GM18498 (cell line): ENCODE results near the gene SRPK2.
A peak's percentile ranks its signal among the peaks of the same experiment; 100 is the strongest.
"Not testable (repeated sequence)": the region's sequence is repeated elsewhere in the genome, so short reads cannot be mapped to it uniquely, and the experiment has no call there.

Source experiments
- ATAC-seq: cut with Tn5 transposase; IDR thresholded peaks from one replicate; pipeline ENCODE4 v1.9.1; 2021; ENCODE audit warnings: mild to moderate bottlenecking, moderate library complexity; ENCODE audit not compliant: unreplicated experiment

Gene SRPK2

DNA sequence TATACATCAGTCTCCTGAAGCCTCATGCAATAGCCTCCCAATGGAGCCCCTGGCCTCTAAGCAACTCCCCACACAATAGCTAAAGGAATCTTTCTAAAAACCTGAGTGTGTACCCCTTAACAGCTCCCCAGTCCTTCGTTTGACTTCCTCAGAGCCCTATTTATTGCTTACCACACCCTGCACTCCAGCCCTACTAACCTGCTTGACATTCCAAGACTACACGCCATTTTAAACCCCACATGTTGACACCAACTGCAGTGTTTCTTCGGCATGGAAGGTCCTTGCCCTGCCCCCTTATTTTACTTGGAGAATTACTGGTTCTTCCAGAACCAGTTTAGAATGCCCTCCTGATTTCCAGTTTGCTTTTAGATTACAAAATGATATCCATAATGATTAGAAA, 10.8 kb downstream of the SRPK2 start:
- ATAC-seq = no peak

GRCh38 chr7:105376908-105377533, 11.7 kb downstream of the SRPK2 start:
- ATAC-seq = no peak

DNA sequence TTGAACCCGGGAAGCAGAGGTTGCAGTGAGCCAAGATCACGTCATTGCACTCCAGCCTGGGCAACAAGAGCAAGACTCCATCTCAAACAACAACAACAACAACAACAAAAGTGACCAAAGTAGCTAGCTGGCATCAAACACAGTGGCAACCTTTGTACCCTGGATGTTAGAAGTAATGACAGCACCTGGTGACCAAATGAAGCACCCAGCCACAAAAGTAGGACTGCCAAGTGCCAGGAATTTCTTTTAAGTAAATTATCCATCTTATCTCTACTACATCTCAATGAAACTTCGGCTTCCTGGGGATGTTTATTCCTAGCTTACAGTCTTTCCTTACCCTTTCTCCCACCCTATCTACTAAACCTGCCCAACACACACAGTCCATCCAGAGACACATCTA, 18.8 kb downstream of the SRPK2 start:
- no peak for ATAC-seq

- no peak for ATAC-seq
Observed at GRCh38 chr7:105367458-105367857, 21.3 kb downstream of the SRPK2 start.

DNA sequence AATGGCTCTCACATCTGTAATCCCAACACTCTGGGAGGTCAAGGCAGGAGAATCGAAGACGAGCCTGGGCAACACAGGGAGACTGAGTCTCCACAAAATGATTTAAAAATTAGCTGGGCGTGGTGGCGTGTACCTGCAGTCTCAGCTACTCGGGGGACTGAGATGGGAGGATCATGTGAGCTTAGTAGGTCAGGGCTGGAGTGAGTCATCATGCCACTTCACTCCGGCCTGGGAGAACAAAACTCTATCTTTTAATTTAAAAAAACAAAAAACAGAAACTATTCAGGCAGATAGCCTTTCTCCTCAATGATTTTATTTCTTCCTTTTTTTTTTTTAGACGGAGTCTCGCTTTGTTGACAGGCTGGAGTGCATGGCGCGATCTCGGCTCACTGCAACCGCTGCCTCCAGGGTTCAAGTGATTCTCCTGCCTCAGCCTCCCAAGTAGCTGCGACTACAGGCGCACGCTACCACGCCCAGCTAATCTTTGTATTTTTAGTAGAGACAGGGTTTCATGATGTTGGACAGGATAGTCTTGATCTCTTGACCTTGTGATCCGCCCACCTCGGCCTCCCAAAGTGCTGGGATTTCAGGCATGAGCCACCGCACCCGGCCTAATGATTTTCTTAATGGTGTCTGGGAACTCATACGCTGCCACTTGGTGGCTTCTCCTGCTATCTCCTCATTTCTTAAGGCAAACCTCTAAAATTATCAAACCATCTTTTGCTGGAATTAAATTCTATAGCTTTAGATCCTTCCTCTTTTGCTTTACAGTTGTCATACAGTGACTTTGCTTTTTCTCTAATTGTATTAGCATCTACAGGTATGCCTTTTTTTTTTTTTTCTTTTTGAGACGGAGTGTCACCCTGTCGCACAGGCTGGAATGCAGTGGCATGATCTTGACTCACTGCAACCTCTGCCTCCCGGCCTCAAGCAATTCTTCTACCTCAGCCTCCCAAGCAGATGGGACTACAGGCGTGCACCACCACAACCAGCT, 22.9 kb downstream of the SRPK2 start:
- no peak for ATAC-seq

DNA sequence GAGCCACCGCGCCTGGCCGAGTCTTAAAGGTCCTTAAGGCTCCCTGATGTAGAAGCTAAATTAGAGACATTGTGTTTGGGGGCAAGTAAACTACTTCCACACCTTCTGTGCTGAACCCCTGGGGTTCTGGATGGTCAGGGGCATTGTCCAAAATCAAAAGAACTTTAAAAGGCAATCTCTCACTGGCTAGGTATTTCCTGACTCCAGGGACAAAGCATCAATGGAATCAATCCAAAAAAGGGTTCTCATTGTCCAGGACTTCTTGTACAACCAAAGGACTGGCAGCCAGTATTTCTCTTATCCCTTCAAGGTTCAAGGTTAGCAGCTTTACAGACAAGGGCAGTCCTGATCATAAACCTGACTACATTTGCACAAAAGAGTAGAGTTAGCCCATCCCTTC, 24.0 kb downstream of the SRPK2 start:
- no peak for ATAC-seq

- ATAC-seq = not testable (repeated sequence)
Observed at GRCh38 chr7:105363657-105364056, 25.1 kb downstream of the SRPK2 start.

DNA sequence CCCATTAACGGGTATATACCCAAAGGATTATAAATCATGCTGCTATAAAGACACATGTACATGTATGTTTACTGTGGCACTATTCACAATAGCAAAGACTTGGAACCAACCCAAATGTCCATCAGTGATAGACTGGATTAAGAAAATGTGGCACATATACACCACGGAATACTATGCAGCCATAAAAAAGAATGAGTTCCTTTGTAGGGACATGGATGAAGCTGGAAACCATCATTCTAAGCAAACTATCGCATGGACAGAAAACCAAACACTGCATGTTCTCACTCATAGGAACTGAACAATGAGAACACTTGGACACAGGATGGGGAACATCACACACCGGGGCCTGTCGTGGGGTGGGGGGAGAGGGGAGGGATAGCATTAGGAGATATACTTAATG, 26.0 kb downstream of the SRPK2 start:
- ATAC-seq = not testable (repeated sequence)

GRCh38 chr7:105361995-105362394, 26.7 kb downstream of the SRPK2 start:
- not testable (repeated sequence) for ATAC-seq

DNA sequence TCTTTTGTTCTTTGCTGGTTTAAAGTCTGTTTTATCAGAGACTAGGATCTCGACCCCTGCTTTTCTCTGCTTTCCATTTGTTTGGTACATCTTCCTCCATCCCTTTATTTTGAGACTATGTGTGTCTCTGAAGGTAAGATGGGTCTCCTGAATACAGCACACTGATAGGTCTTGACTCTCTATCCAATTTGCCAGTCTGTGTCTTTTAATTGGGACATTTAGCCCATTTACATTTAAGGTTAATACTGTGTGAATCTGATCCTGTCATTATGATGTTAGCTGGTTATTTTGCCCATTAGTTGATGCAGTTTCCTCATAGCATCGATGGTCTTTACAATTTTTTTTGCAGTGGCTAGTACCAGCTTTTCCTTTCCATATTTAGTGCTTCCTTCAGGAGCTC, 28.6 kb downstream of the SRPK2 start:
- not testable (repeated sequence) for ATAC-seq

- ATAC-seq = no peak
Observed at GRCh38 chr7:105355701-105356100, 33.0 kb downstream of the SRPK2 start.

GRCh38 chr7:105354383-105354782, 34.3 kb downstream of the SRPK2 start:
- ATAC-seq = no peak

DNA sequence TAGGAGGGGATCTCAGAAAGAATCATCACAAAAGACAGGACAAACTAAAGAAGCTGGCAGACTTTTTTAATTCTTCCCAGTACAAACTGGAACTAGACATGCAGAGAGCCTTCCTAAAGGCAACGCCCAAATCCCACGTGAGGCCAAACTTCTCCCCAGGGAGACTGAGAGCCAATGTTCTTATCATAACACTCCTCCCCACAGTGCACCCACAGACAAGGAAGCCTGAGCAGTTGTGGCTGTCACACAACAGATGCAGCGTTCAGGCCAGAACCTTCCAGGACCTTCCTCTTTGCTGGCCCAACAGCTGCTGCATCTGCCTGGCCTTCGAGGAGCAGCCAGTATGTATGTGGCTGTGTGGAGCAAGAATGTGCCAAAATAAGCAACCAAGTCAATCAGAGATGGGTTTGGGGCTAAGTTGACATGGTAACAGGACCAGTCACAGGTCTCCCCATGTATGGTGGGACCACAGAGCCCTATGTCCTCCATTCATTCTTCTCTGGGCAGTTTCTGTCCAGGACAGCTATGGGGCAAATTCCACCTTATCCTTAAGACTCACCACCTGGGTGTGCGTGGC, 34.9 kb downstream of the SRPK2 start:
- ATAC-seq = peak; percentile 28

- ATAC-seq = no peak
Observed at GRCh38 chr7:105352901-105353668, 35.6 kb downstream of the SRPK2 start.

DNA sequence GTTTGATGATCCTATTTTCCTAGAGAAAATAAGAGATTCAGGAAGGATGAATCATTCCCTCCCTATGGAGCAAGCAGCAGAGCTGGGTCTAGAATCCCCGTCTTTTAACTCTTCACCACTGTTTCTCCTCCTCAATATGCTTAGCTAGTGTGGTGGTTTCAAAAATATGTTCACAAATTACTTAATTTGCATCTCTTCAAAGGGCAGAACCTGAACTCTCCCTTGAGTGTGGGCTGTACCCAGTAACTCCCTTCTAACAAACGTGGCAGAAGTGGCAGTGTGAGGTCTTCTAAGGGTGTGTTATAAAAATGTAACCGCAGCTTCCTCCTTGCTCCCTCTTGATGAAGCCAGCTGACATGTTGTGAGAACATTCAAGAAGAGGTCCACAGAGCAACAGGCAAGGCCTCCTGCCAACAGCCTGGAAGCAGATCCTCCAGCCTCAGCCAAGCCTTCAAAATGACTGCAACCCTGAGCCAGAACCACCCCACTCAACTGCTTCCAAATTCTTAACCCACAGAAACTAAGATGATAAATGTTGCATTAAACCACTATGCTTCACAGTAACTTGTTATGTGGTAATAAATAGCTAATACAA, 36.6 kb downstream of the SRPK2 start:
- peak; percentile 91 for ATAC-seq

- no peak for ATAC-seq
Observed at GRCh38 chr7:105350906-105351305, 37.8 kb downstream of the SRPK2 start.

DNA sequence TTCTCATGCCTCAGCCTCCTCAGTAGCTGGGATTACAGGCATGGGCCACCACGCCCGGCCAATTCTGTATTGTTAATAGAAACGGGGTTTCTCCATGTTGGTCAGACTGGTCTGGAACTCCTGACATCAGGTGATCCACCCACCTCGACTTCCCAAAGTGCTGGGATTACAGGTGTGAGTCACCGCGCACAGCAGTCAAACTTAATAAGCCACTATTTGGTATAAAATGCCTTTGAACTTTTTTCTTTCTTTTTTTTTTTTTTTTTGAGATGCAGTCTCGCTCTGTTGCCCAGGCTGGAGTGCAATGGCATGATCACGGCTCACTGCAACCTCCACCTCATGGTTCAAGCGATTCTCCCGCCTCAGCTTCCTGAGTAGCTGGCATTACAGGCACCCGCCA, 40.5 kb downstream of the SRPK2 start:
- not testable (repeated sequence) for ATAC-seq

GRCh38 chr7:105346593-105347322, 42.0 kb downstream of the SRPK2 start:
- no peak for ATAC-seq

DNA sequence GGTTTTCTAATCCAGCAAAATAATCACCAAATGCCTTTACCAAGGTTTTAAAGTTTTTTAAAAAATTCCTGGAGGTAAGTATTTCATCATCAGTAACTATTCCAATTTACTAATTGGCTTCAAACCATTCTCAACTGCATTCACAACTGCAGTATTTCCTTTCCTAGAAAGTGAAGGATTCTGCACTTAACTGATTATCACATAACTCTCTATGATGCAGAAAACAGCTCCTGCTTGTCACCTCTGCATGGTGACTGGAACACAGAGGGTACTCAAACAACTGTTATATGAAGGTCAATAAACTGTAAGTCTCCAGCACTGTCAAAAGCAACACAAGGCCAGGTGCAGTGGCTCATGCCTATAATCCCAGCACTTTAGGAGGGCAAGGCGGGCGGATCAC, 42.6 kb downstream of the SRPK2 start:
- ATAC-seq = no peak

- no peak for ATAC-seq
Observed at GRCh38 chr7:105345725-105346124, 43.0 kb downstream of the SRPK2 start.
